CD14-positive monocyte (primary cell): ENCODE measurements around the gene KIAA0586. TPM values are rescaled to one million over a fixed set of nuclear protein-coding genes. Genes with fewer than 3 reads are reported as not detected.

Experiments
- DNase-seq, 3 donors: peaks; one replicate each; pipeline ENCODE4 v3.0.0-alpha.2; 2011 to 2022
- H2AFZ ChIP-seq: 2 replicates; pipeline ENCODE4 v1.6.0; 2012; ENCODE audit warnings: mild to moderate bottlenecking, low read depth, low read length, inconsistent platforms; ENCODE audit not compliant: insufficient read depth, poor library complexity, severe bottlenecking
- H3K27ac ChIP-seq, 2 donors: 1 replicate in 1 of 2; 2 replicates in 1 of 2; pipeline ENCODE4 v1.5.1; 2012 to 2013; ENCODE audit warnings: low read length in 2 of 2, control low read depth in 1 of 2, inconsistent platforms in 1 of 2, low read depth in 1 of 2, mild to moderate bottlenecking in 1 of 2
- H3K27me3 ChIP-seq, 2 donors: one replicate each; pipeline versions ENCODE4 v1.6.0 to v1.6.1; 2011 to 2013; ENCODE audit warnings: low read length in 2 of 2; ENCODE audit not compliant: control insufficient read depth in 2 of 2, insufficient read depth in 2 of 2
- H3K36me3 ChIP-seq, 2 donors: replicated peaks in 1 of 2; 1 replicate in 1 of 2; 2 replicates in 1 of 2; pipeline versions ENCODE4 v1.5.1 to v1.6.1; 2012 to 2013; ENCODE audit warnings: low read length in 2 of 2, control low read depth in 1 of 2, inconsistent platforms in 1 of 2, mild to moderate bottlenecking in 1 of 2; ENCODE audit not compliant: insufficient read depth in 2 of 2, control insufficient read depth in 1 of 2
- H3K4me1 ChIP-seq, 2 donors: 1 replicate in 1 of 2; 2 replicates in 1 of 2; pipeline versions ENCODE4 v1.5.1 to v1.6.1; 2012 to 2013; ENCODE audit warnings: low read length in 2 of 2, control low read depth in 1 of 2, inconsistent platforms in 1 of 2, mild to moderate bottlenecking in 1 of 2, moderate library complexity in 1 of 2; ENCODE audit not compliant: insufficient read depth in 2 of 2, control insufficient read depth in 1 of 2
- H3K4me2 ChIP-seq: replicated peaks from 2 replicates; pipeline ENCODE3; 2012; ENCODE audit warnings: low read length, moderate library complexity, mild to moderate bottlenecking; ENCODE audit not compliant: poor library complexity, severe bottlenecking; ENCODE audit errors: extremely low read depth
- H3K4me3 ChIP-seq, 3 experiments: fragments of 200-600 bp in 1 of 3; sonication (generic) in 1 of 3; replicated peaks in 1 of 3; 1 replicate in 2 of 3; 2 replicates in 1 of 3; pipeline ENCODE4 v1.5.1; 2011 to 2013; ENCODE audit warnings: low read length in 3 of 3, mild to moderate bottlenecking in 3 of 3, control low read depth in 2 of 3, low read depth in 2 of 3, inconsistent platforms in 1 of 3, moderate library complexity in 1 of 3
- H3K79me2 ChIP-seq: 2 replicates; pipeline ENCODE4 v1.6.0; 2012; ENCODE audit warnings: mild to moderate bottlenecking, control low read depth, inconsistent platforms, low read length, moderate library complexity; ENCODE audit not compliant: insufficient read depth
- H3K9ac ChIP-seq: 2 replicates; pipeline ENCODE4 v1.6.0; 2017; ENCODE audit warnings: low read length, mild to moderate bottlenecking; ENCODE audit not compliant: insufficient read depth, poor library complexity, severe bottlenecking
- H3K9me3 ChIP-seq, 2 donors: replicated peaks in 1 of 2; 1 replicate in 1 of 2; 2 replicates in 1 of 2; pipeline versions ENCODE4 v1.5.1 to v1.6.1; 2012 to 2013; ENCODE audit warnings: low read length in 2 of 2, control low read depth in 1 of 2; ENCODE audit not compliant: control insufficient read depth in 1 of 2, insufficient read depth in 1 of 2
- H4K20me1 ChIP-seq: 2 replicates; pipeline ENCODE4 v1.6.0; 2012; ENCODE audit warnings: mild to moderate bottlenecking, low read length, control low read depth, moderate library complexity; ENCODE audit not compliant: insufficient read depth
- H3K27ac Mint-ChIP-seq, 7 donors: one replicate each; pipeline ENCODE4 v1.8.0; 2020; ENCODE audit warnings: mild to moderate bottlenecking in 7 of 7, mixed read lengths in 7 of 7, moderate library complexity in 6 of 7, inconsistent platforms in 2 of 7
- H3K27me3 Mint-ChIP-seq, 3 donors: one replicate each; pipeline ENCODE4 v1.8.0; 2021 to 2022; ENCODE audit warnings: low read depth in 3 of 3, mild to moderate bottlenecking in 3 of 3, mixed read lengths in 3 of 3, moderate library complexity in 3 of 3, inconsistent platforms in 1 of 3
- H3K36me3 Mint-ChIP-seq, 2 donors: one replicate each; pipeline ENCODE4 v1.8.0; 2020; ENCODE audit warnings: mixed read lengths in 2 of 2, inconsistent platforms in 1 of 2, mild to moderate bottlenecking in 1 of 2
- H3K4me1 Mint-ChIP-seq: one replicate; pipeline ENCODE4 v1.8.0; 2020; ENCODE audit warnings: mild to moderate bottlenecking, mixed read lengths
- H3K4me3 Mint-ChIP-seq, 2 donors: one replicate each; pipeline ENCODE4 v1.8.0; 2020; ENCODE audit warnings: mild to moderate bottlenecking in 2 of 2, mixed read lengths in 2 of 2, moderate library complexity in 1 of 2
- H3K9me3 Mint-ChIP-seq, 7 donors: one replicate each; pipeline ENCODE4 v1.8.0; 2020 to 2022; ENCODE audit warnings: mixed read lengths in 7 of 7, mild to moderate bottlenecking in 6 of 7, moderate library complexity in 6 of 7, inconsistent platforms in 2 of 7
- CTCF ChIP-seq: fragments of 200-600 bp; IDR thresholded peaks from one replicate; pipeline ENCODE4 v1.8.0; 2022; ENCODE audit warnings: antibody characterized with exemption, mild to moderate bottlenecking
- WGBS: methylation state at CpG from one replicate; pipeline ENCODE4 v1.1.5; 2013; ENCODE audit warnings: missing lambda C conversion rate; ENCODE audit not compliant: insufficient coverage; 5-methylcytosine and 5-hydroxymethylcytosine counted together
- intact Hi-C, 2 donors: fragments of 100-400 bp; cut with micrococcal nuclease; formaldehyde crosslinking; loops; one replicate each; pipeline versions ENCODE4 v1.15.0 to v1.15.1; 2023
- polyA plus RNA-seq, 3 donors: library from polyadenylated mRNA; depleted of rRNA in 1 of 3; unstranded in 2 of 3; stranded (reverse) in 1 of 3; fragments of 300-500 nt in 2 of 3; fragments of >200 nt in 1 of 3; fragmentation: Illumina TruSeq in 2 of 3; gene quantifications; 1 replicate in 2 of 3; 2 replicates in 1 of 3; pipeline ENCODE4 v1.2.3, GENCODE V29; 2012 to 2021

Gene KIAA0586
- polyA plus RNA-seq, 3 donors: 3.4 to 7.5 (median 4.4) TPM

GRCh38 chr14:58562141-58562540 is 134.6 kb downstream of the KIAA0586 start:
- Histone ChIP-seq H2AFZ (no peak overlapping the region), H3K4me3 (no peak overlapping the region), H3K4me1 (no peaks in the 10 kb centered on the region), H4K20me1 (no peaks in the 10 kb centered on the region), H3K9ac (no peak overlapping the region), H3K27me3 (no peaks in the 10 kb centered on the region), H3K4me2 (no peak overlapping the region), H3K36me3 (no peaks in the 10 kb centered on the region), H3K79me2 (no peaks in the 10 kb centered on the region), H3K9me3 (no peaks in the 10 kb centered on the region), H3K27ac (no peak overlapping the region)
- no peak overlapping the region for H3K27ac Mint-ChIP-seq
- no peaks in the 10 kb centered on the region for H3K36me3 Mint-ChIP-seq
- peaks cover 0 to 2% (median 0%) of the 10 kb centered on the region in 3 donors for H3K27me3 Mint-ChIP-seq
- TF ChIP-seq CTCF: no peak
- no peak overlapping the region for H3K4me3 Mint-ChIP-seq
- intact Hi-C loops: no loop called here
- WGBS: no CpG with 5 or more reads among the region's 2 CpGs
- H3K9me3 Mint-ChIP-seq: no peaks in the 10 kb centered on the region
- H3K4me1 Mint-ChIP-seq: peaks cover 1% of the 10 kb centered on the region
- no peak for DNase-seq

GRCh38 chr14:58563978-58564377 is 136.5 kb downstream of the KIAA0586 start:
- Histone ChIP-seq H2AFZ (no peak overlapping the region), H3K4me3 (no peak overlapping the region), H3K79me2 (no peaks in the 10 kb centered on the region), H3K4me2 (no peak overlapping the region), H3K4me1 (no peaks in the 10 kb centered on the region), H4K20me1 (no peaks in the 10 kb centered on the region), H3K27me3 (no peaks in the 10 kb centered on the region), H3K27ac (no peak overlapping the region), H3K9ac (no peak overlapping the region), H3K36me3 (no peaks in the 10 kb centered on the region), H3K9me3 (no peaks in the 10 kb centered on the region)
- Mint-ChIP-seq H3K27me3 (peaks cover 0 to 3% (median 0%) of the 10 kb centered on the region in 3 donors), H3K4me3 (no peak overlapping the region), H3K4me1 (peaks cover 2% of the 10 kb centered on the region), H3K27ac (no peak overlapping the region), H3K36me3 (no peaks in the 10 kb centered on the region), H3K9me3 (no peaks in the 10 kb centered on the region)
- 100% methylated on average over 1 of the region's 3 CpGs for WGBS
- intact Hi-C loops: no loop called here
- no peak for TF ChIP-seq CTCF
- no peak for DNase-seq
